GM21390 (cell line): ENCODE measurements around the gene ZNF446.

Experiments
- ATAC-seq: cut with Tn5 transposase; IDR thresholded peaks from one replicate; pipeline ENCODE4 v1.9.1; 2021; ENCODE audit not compliant: unreplicated experiment

Gene ZNF446

DNA sequence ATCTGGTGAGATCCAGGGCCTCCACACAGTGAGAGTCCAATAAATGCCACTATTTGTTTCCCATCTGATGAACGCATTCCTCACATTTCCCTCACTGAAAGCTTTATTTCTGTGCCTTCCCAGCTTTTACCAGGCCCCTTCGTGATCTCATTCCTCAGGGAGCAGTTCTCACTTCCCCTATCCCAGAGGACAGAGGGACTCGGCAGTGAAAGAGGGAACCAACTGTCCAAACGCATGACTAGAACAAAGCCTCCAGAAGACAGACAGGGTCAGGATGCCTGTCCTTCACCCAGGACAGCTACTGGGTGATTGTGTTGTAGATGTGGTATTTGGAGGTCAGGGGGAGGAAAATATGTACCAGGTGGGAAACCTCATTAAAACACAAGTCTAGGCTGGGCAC is 45.5 kb downstream of the ZNF446 start:
- no peak for ATAC-seq

GRCh38 chr19:58522709-58523108 is 46.6 kb downstream of the ZNF446 start:
- ATAC-seq = no peak

DNA sequence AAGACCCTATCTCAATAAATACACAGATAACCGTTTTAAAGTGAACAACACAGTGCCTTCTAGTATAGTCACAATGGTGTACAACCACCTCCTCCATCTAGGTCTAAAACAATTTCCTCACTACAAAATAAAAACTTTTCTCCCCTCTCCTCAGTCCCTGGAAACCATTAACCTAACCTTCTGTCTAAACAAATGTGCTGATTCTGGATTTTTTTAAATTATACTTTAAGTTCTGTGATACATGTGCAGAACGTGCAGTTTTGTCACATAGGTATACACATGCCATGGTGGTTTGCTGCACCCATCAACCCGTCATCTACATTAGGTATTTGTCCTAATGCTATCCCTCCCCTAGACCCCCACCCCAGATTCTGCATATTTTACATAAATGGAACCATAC is 53.3 kb downstream of the ZNF446 start:
- ATAC-seq = no peak
